HG03558 (cell line): ENCODE measurements around the gene HOTAIR.

Experiments
- ATAC-seq: cut with Tn5 transposase; IDR thresholded peaks from one replicate; pipeline ENCODE4 v1.9.1; 2021; ENCODE audit warnings: moderate number of reproducible peaks; ENCODE audit not compliant: unreplicated experiment; ENCODE audit errors: extremely low read depth

HOTAIR gene

DNA sequence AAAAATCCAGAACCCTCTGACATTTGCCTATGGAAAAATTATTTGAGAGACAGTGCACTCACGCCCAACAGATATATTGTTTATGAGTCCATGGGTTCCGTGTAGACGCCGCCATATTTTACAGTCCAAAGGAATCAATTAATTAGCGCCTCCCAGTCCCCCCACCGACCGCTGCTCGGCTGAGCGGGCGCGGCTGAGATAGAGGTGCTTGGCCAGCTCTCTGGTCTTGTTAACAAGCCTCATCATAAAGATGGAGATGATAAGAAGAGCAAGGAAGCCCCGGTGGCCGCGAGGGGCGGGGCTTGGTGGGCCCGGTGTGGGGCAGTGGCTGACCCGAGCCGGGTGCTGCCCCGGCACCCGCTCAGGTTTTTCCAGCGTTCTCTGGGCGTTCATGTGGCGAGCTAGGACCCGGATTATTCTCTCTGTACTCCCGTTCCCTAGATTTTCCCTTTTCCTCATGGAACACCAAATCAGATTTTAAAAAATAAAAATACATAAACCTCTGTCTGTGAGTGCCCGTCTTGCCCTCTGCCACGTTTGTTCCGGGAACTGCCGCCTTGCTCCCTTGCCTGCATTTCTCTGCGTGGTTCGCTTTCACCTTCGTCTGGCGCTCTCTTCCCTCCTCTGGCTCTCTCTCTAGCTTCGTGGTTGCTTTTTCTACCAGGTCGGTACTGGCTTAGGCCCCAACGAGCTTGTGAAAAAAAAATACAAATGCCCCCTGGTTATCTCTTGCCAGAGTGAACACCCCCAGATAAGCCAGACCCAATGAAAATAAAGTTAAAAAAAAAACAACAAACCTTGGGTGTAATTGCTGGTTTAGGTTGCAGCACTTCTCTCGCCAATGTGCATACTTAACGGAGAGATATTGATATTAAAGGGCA is 11.1 kb downstream of the HOTAIR start:
- no peak for ATAC-seq

GRCh38 chr12:53963005-53963404 is 11.7 kb downstream of the HOTAIR start:
- ATAC-seq = no peak

DNA sequence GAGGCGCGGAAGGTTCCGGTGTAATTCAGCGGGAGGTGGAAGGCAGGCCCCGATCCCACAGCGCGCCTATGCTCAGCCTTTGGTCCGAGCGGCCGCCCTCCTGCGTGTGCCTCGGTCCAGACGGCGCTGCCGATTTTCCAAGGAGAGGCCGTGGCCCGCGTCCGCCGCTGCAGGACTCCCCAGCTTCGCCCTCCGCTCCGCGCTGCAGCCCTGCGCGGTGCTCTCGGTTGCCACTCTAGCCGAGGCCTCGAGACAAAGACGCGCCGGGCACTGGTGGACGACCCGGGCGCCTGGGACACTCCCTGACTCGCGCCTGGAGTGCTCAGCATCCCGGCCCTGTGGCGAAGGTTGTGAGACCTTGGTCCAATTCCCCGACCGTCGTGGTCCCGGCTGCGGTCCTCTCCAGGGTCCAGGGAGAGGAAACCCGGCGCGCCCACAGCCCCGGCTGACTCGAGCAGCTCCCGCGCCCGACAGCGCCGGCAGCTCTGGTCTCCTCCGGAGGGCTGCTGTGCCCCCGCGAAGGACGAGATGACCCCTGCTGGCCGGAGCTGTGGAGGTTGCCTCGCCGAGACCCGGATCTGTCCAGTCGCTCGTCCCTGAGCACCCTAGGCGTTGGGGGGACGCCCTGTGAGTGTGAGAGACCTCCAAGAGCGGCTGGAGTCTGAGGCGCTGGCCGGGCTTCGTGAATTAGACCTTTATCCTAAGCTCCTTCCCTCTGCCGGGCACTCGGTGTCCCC is 13.6 kb downstream of the HOTAIR start:
- no peak for ATAC-seq

DNA sequence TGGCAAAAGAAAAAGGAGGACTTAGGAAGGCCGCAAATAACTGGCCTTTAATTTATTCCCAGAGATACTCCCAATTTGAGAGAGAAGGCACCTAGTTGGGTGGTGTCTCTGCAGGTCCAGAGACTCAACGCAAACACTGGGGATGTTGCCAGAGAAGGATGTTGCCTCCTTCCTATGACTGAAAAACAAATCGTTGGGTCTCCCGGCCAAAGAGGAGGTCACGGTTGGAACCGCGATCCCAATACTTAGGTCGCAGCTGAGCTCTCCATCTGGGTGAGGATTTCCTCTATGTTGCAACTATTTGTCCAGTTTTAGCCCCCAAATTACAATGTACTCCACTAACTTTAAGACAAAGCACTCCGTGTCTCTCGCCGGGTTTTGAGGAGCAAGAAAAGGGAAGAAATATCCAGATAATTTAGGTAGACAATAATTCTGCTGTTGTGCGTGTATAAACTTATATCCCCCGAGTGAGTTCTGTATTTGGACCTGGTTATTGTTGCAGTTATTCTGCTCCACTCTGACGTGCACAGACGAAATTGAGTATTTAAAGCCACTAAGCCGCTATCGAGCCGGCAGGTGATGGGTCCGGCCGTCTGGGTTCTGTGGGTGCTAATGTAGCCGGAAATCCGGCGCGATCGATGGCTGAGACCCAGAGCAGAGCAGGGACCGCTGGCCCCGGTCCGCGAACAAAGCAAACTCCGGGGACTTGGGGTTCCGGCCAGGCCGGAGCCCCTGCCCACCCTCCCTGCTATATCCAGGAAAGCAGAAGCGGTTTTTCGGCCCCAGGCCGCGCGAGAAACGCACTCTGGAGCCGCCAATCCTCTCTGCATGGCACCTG is 14.3 kb downstream of the HOTAIR start:
- ATAC-seq = no peak

- ATAC-seq = no peak
Measured at GRCh38 chr12:53959314-53959713, 15.4 kb downstream of the HOTAIR start.

GRCh38 chr12:53958128-53958527 is 16.6 kb downstream of the HOTAIR start:
- no peak for ATAC-seq

DNA sequence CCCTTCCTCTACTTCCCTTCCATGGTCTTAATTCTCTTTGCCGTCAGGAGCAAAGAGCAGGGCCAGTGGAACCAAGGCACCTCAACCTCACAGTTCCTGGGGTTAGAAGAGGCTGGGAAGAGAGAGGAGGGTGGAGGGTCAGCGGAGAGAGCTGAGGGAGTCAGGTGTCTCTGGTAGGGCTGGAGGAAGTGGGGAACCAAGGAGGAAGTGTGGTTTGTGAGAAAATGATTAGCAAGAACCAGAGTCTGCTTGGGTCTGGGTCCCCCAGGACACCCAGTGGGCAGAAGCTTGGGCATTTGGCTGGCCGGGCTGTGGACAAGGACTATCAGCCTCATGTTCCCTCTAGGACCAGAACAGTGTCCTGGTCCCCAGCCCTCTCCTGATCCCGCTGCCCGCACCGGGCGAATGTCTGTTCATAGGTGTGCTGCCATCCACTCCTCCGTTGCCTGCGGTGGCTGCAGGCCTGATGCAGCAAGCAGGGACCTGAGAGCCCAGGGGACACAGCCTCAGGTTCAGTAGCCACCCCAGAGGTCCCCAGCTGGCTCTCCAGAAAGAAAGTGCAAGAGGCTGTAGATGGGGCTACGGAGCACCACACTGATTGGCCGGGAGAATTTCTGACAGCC is 17.7 kb downstream of the HOTAIR start:
- ATAC-seq = no peak

GRCh38 chr12:53956251-53956887 is 18.4 kb downstream of the HOTAIR start:
- no peak for ATAC-seq

DNA sequence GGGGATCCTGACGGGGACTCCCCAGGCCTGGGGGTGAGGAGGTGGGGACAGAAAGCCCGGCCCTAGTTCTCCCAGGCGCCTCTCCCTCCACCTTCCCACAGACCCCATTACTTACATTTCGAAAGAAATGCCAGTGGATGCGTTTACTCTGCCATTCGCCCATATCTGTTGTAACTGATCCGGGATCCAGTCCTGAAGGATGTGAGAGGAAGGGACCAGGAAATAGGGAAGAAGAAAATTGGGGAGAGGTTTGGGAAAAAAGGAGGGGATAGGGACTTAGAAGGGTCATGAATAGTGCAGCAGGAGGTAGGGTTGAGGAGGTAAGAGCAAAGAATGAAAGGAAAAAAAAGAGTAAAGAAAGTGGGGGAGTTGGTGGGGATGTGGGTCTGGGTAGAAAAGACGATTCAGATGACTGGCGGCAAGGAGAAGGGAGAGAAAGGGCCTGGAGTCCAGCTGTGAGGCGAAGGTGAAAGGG is 18.9 kb downstream of the HOTAIR start:
- ATAC-seq = no peak

- ATAC-seq = no peak
Measured at GRCh38 chr12:53955036-53955775, 19.5 kb downstream of the HOTAIR start.

GRCh38 chr12:53954694-53955035 is 20.1 kb downstream of the HOTAIR start, which contains the start of gene HOXC12:
TSS of gene HOXC12 (plus strand) at chr12:53954903. CDS start at chr12:53954930, 27 bp downstream.
- no peak for ATAC-seq

DNA sequence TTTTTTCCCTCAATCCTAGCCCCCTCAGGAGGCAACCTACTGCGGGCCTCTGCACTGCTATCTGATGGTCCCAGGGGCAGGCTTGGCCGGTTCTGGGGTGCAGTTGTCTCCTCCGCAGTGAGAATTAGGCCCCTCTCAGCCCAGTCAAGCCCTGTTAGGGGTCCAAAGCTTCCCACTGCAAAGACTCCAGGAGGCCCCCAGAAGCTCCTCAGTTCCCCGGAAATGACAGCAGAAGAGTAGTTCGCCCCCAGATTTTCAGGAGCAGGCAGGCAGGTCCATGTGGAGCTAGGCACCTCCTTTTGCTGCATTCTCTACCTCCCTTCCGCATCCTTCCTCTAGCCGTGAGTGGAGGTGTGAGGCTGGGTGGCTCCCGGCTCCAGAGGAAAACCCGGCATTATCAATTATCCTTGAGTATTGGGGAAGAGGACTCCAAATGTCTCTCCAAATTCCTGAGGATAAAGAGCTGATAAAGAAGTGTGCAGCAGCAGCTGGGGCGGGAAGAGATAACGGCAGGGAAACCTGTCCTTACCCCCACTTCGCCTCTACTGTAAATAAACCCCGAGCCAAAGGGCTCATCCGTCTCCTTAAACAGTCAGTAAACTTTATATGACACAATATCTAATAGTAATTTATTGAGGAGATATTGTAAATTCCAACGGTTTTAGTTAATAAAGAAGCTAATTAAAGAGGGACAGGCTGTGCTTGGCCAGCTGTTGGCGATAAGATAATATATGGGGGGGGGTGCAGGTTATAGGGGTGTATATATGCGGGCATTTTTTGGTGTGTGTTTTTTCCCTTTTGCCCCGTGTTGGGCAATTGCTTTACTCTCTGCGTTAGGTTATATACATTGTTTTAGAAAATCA is 20.7 kb downstream of the HOTAIR start:
- no peak for ATAC-seq

GRCh38 chr12:53952871-53953734 is 21.7 kb downstream of the HOTAIR start:
- no peak for ATAC-seq

DNA sequence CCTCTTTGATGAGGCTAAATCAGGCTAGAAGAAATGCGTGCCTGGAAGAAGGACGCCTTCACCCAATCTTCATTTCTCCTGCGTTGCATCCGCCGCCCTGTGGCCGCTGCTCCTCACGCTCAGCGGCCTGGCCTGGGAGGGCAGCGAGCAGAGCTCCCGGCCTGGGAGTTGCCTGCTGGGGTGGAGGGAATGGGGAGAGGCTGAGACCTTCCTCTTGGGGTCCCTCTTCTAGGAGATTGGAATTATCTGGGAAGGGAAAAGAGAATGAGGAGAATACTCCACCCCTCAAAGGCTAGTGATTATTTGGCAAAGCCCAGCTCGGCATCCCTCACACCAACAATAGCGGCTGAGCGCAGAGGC is 22.4 kb downstream of the HOTAIR start:
- no peak for ATAC-seq

- no peak for ATAC-seq
Measured at GRCh38 chr12:53951577-53952334, 23.0 kb downstream of the HOTAIR start.

DNA sequence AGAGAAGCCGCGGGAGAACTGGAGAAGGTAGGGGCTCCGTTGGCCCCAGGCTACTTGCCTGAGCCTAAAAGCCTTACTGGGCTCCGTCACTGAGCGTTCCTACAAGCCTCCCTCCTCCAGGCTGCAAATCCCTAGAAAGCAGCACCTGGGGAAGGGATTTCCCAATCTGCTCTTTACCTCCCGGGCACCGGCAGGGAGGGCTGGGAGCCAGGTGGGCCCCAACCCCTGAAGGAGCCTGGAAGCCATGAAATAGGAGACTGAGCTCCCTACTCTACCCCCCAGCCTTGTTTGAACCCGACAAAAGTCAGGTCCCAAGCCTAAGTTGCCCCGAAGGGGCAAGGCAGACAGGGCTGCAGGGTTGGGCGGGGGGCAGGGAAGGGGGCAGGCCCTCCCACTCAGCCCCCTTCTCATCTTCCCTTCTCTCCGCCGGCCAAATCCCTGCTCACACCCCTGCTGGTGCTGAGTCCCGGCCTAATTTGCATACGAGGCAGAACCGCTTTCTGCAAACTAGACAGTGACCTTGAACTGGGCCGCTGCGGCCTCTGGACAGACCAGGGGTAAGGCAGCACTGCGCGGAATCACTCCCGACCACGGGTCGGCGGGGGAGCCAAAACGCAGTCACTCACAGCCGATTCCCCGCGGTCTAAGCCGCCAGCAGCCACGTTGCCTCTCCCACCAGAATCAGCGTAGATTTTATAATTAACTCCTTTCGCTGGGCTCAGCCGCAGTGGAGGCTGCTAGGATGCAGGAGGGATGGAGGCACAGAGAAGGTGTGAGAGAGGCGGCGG is 23.8 kb downstream of the HOTAIR start:
- no peak for ATAC-seq
